ENCODE data around the gene C1QA. TPM values are rescaled to one million over a fixed set of nuclear protein-coding genes. Genes with fewer than 3 reads are reported as not detected.

Gene C1QA
- total RNA-seq (2021) (not detected in 2 replicates), Bru-seq, nascent RNA (not detected), BruChase-seq, experiment 1, labeled RNA remaining after a 2-hour chase (not detected), BruChase-seq, experiment 2, labeled RNA remaining after a 6-hour chase (not detected)
- long read RNA-seq: 0 reads

GRCh38 chr1:22636353-22636752, at the start of gene C1QA:
Gene C1QA (plus strand): TSS chr1:22636628. CDS start chr1:22637617, 989 bp downstream.
- no TSS peak for BruUV-seq (replicated peaks)
- no peak within 1 kb of the TSS for H3K27ac ChIP-seq (ENCODE audit: low read depth, low read length, poor library complexity, severe bottlenecking)
- ChIA-PET CTCF (no interaction called here), POLR2A (ENCODE audit: low non-redundant PET) (no interaction called here)
- no peaks in the 10 kb centered on the region for H3K4me1 ChIP-seq (ENCODE audit: insufficient read depth, low read length, poor library complexity, severe bottlenecking)
- H3K36me3 ChIP-seq (ENCODE audit: insufficient read depth, low read length, poor library complexity, severe bottlenecking): no peaks in the 10 kb centered on the region
- H3K9me3 ChIP-seq (ENCODE audit: low read depth, low read length, poor library complexity, severe bottlenecking): no peaks in the 10 kb centered on the region
- intact Hi-C loops (cut with micrococcal nuclease; ENCODE audit: unreplicated experiment): no loop called here
- no peak within 1 kb of the TSS for H3K4me3 ChIP-seq (ENCODE audit: low read depth, low read length, poor library complexity, severe bottlenecking)
- DNase-seq (ENCODE audit: low spot score): no peak
- peaks cover 49% of the 10 kb centered on the region for H3K27me3 ChIP-seq (replicated peaks; ENCODE audit: insufficient read depth, low read depth, low read length, poor library complexity)
- TF ChIP-seq CTCF (conservative IDR thresholded peaks at IDR 0.05; ENCODE audit: low read depth, low read length) (no peak), EZH2 (IDR thresholded peaks at IDR 0.05; ENCODE audit: borderline replicate concordance, low read depth, low read length, poor library complexity, severe bottlenecking) (no peak)

- ChIA-PET POLR2A (ENCODE audit: low non-redundant PET) (no interaction called here), CTCF (interaction anchor here (0.6 kb wide), 1 partner anchor 53 kb away, joined by 17 read pairs; no protein-coding TSS in a partner anchor)
- no TSS peak for BruUV-seq (replicated peaks)
- Histone ChIP-seq H3K27ac (ENCODE audit: low read depth, low read length, poor library complexity, severe bottlenecking) (no peak overlapping the region), H3K4me1 (ENCODE audit: insufficient read depth, low read length, poor library complexity, severe bottlenecking) (no peaks in the 10 kb centered on the region), H3K36me3 (ENCODE audit: insufficient read depth, low read length, poor library complexity, severe bottlenecking) (no peaks in the 10 kb centered on the region), H3K4me3 (ENCODE audit: low read depth, low read length, poor library complexity, severe bottlenecking) (no peak overlapping the region), H3K9me3 (ENCODE audit: low read depth, low read length, poor library complexity, severe bottlenecking) (no peaks in the 10 kb centered on the region), H3K27me3 (replicated peaks; ENCODE audit: insufficient read depth, low read depth, low read length, poor library complexity) (peaks cover 14% of the 10 kb centered on the region)
- no peak for TF ChIP-seq CTCF (conservative IDR thresholded peaks at IDR 0.05; ENCODE audit: low read depth, low read length)
- no peak for TF ChIP-seq EZH2 (IDR thresholded peaks at IDR 0.05; ENCODE audit: borderline replicate concordance, low read depth, low read length, poor library complexity, severe bottlenecking)
- DNase-seq (ENCODE audit: low spot score): no peak
- intact Hi-C loops (cut with micrococcal nuclease; ENCODE audit: unreplicated experiment): no loop called here
Observed at GRCh38 chr1:22587247-22587646, 49.2 kb upstream of the C1QA start.

- intact Hi-C loops (cut with micrococcal nuclease; ENCODE audit: unreplicated experiment): no loop called here
- CTCF ChIA-PET: interaction anchor here (0.5 kb wide), 1 partner anchor 85 kb away, joined by 4 read pairs; no protein-coding TSS in a partner anchor
- Histone ChIP-seq H3K27me3 (replicated peaks; ENCODE audit: insufficient read depth, low read depth, low read length, poor library complexity) (peaks cover 26% of the 10 kb centered on the region), H3K27ac (ENCODE audit: low read depth, low read length, poor library complexity, severe bottlenecking) (no peak overlapping the region), H3K4me1 (ENCODE audit: insufficient read depth, low read length, poor library complexity, severe bottlenecking) (no peaks in the 10 kb centered on the region), H3K9me3 (ENCODE audit: low read depth, low read length, poor library complexity, severe bottlenecking) (no peaks in the 10 kb centered on the region), H3K4me3 (ENCODE audit: low read depth, low read length, poor library complexity, severe bottlenecking) (no peak overlapping the region), H3K36me3 (ENCODE audit: insufficient read depth, low read length, poor library complexity, severe bottlenecking) (no peaks in the 10 kb centered on the region)
- no TSS peak for BruUV-seq (replicated peaks)
- DNase-seq (ENCODE audit: low spot score): no peak
- TF ChIP-seq CTCF (conservative IDR thresholded peaks at IDR 0.05; ENCODE audit: low read depth, low read length) (no peak), EZH2 (IDR thresholded peaks at IDR 0.05; ENCODE audit: borderline replicate concordance, low read depth, low read length, poor library complexity, severe bottlenecking) (no peak)
- POLR2A ChIA-PET (ENCODE audit: low non-redundant PET): no interaction called here
Observed at GRCh38 chr1:22588899-22589422, 47.5 kb upstream of the C1QA start.

Measured in A673 (cell line).